WTC11 (cell line): Measurements from ENCODE around the gene ANG. TPM values are rescaled to one million over a fixed set of nuclear protein-coding genes. Genes with fewer than 3 reads are reported as not detected.
A peak's percentile ranks its signal among the peaks of the same experiment; 100 is the strongest.

Experiments
- ATAC-seq: fragments of 200-7000 bp; cut with Tn5 transposase; 2 replicates; pipeline ENCODE4 v1.10.0; 2021; ENCODE audit warnings: mild to moderate bottlenecking, moderate library complexity
- CTCF ChIA-PET: fragments of 300-600 bp; sonication (Branson Sonifier 250); formaldehyde crosslinking; loops from one replicate; lab custom pipeline; 2021; ENCODE audit warnings: antibody characterized with exemption; lab: Charles Lee
- POLR2A ChIA-PET: fragments of 350-600 bp; sonication (Branson Sonifier 250); formaldehyde crosslinking; loops from one replicate; lab custom pipeline; 2021; ENCODE audit warnings: antibody characterized with exemption; lab: Charles Lee
- DNase-seq: peaks from one replicate; pipeline ENCODE4 v3.0.0; 2021; ENCODE audit warnings: low spot score
- H3K27ac Mint-ChIP-seq: 2 replicates; pipeline ENCODE4 v1.8.0; 2021; ENCODE audit warnings: mixed read lengths
- H3K27me3 Mint-ChIP-seq: 2 replicates; pipeline ENCODE4 v1.8.0; 2021; ENCODE audit warnings: low read depth, mild to moderate bottlenecking, moderate library complexity, mixed read lengths
- H3K36me3 Mint-ChIP-seq: 2 replicates; pipeline ENCODE4 v1.8.0; 2021; ENCODE audit warnings: mixed read lengths
- H3K4me1 Mint-ChIP-seq: 2 replicates; pipeline ENCODE4 v1.8.0; 2022; ENCODE audit warnings: mixed read lengths
- H3K4me3 Mint-ChIP-seq: 2 replicates; pipeline ENCODE4 v1.8.0; 2021; ENCODE audit warnings: mild to moderate bottlenecking, moderate library complexity, mixed read lengths
- H3K9me3 Mint-ChIP-seq: 2 replicates; pipeline ENCODE4 v1.8.0; 2021; ENCODE audit warnings: mixed read lengths
- ATF1 ChIP-seq: sonication (generic); formaldehyde crosslinking; IDR thresholded peaks from 2 replicates; pipeline ENCODE4 v1.8.1; 2023; ENCODE audit warnings: mild to moderate bottlenecking, moderate library complexity, missing genetic modification reagents
- ATF2 ChIP-seq: sonication (generic); formaldehyde crosslinking; IDR thresholded peaks from 2 replicates; pipeline ENCODE4 v1.8.1; 2022; ENCODE audit warnings: low read depth, missing genetic modification reagents, borderline replicate concordance
- CBFB ChIP-seq: sonication (generic); formaldehyde crosslinking; IDR thresholded peaks from 2 replicates; pipeline ENCODE4 v1.8.1; 2022; ENCODE audit warnings: mild to moderate bottlenecking, low read depth, missing genetic modification reagents
- CREB1 ChIP-seq: sonication (generic); formaldehyde crosslinking; IDR thresholded peaks from 2 replicates; pipeline ENCODE4 v1.8.0; 2023; ENCODE audit warnings: mild to moderate bottlenecking, missing genetic modification reagents
- E2F5 ChIP-seq: sonication (generic); formaldehyde crosslinking; IDR thresholded peaks from 2 replicates; pipeline ENCODE4 v1.8.1; 2022; ENCODE audit warnings: mild to moderate bottlenecking, moderate library complexity, missing genetic modification reagents
- FOXP1 ChIP-seq: sonication (generic); formaldehyde crosslinking; IDR thresholded peaks from 2 replicates; pipeline ENCODE4 v1.8.0; 2022; ENCODE audit warnings: missing genetic modification reagents, mild to moderate bottlenecking, moderate library complexity, borderline replicate concordance
- GABPB1 ChIP-seq: sonication (generic); formaldehyde crosslinking; IDR thresholded peaks from 2 replicates; pipeline ENCODE4 v1.8.1; 2023; ENCODE audit warnings: mild to moderate bottlenecking, missing genetic modification reagents
- IRF1 ChIP-seq: sonication (generic); formaldehyde crosslinking; IDR thresholded peaks from 2 replicates; pipeline ENCODE4 v1.8.0; 2023; ENCODE audit warnings: missing genetic modification reagents
- MXD4 ChIP-seq: fragments of 250-450 bp; sonication (Bioruptor Pico); IDR thresholded peaks from 2 replicates; pipeline ENCODE4 v1.8.0; 2021; ENCODE audit warnings: mild to moderate bottlenecking, moderate library complexity, borderline replicate concordance
- NFE2L1 ChIP-seq: sonication (generic); formaldehyde crosslinking; IDR thresholded peaks from 2 replicates; pipeline ENCODE4 v1.8.1; 2023; ENCODE audit warnings: missing genetic modification reagents
- NR1H2 ChIP-seq: sonication (generic); formaldehyde crosslinking; IDR thresholded peaks from 2 replicates; pipeline ENCODE4 v1.9.0; 2021; ENCODE audit warnings: mild to moderate bottlenecking, moderate library complexity, missing genetic modification reagents
- NR3C1 ChIP-seq: sonication (generic); formaldehyde crosslinking; conservative IDR thresholded peaks from 2 replicates; pipeline ENCODE4 v1.8.1; 2023; ENCODE audit warnings: low read depth, mild to moderate bottlenecking, missing genetic modification reagents
- PREB ChIP-seq: sonication (generic); formaldehyde crosslinking; IDR thresholded peaks from 2 replicates; pipeline ENCODE4 v1.8.1; 2022; ENCODE audit warnings: mild to moderate bottlenecking, missing genetic modification reagents, moderate library complexity, borderline replicate concordance
- PRRX2 ChIP-seq: fragments of 250-450 bp; sonication (Bioruptor Pico); IDR thresholded peaks from 2 replicates; pipeline ENCODE4 v1.8.0; 2021; ENCODE audit warnings: mild to moderate bottlenecking
- SMAD3 ChIP-seq: sonication (generic); formaldehyde crosslinking; IDR thresholded peaks from 2 replicates; pipeline ENCODE4 v1.8.0; 2022; ENCODE audit warnings: missing genetic modification reagents, mild to moderate bottlenecking, borderline replicate concordance
- SP1 ChIP-seq: sonication (generic); formaldehyde crosslinking; conservative IDR thresholded peaks from 2 replicates; pipeline ENCODE4 v1.8.1; 2022; ENCODE audit warnings: missing genetic modification reagents
- TCF7 ChIP-seq: sonication (generic); formaldehyde crosslinking; IDR thresholded peaks from 2 replicates; pipeline ENCODE4 v1.8.0; 2022; ENCODE audit warnings: mild to moderate bottlenecking, low read depth, missing genetic modification reagents, moderate library complexity
- TEAD4 ChIP-seq: sonication (generic); formaldehyde crosslinking; IDR thresholded peaks from 2 replicates; pipeline ENCODE4 v1.8.0; 2022; ENCODE audit warnings: mild to moderate bottlenecking, missing genetic modification reagents
- ZBTB21 ChIP-seq: sonication (generic); formaldehyde crosslinking; IDR thresholded peaks from 2 replicates; pipeline ENCODE4 v1.8.1; 2023; ENCODE audit warnings: mild to moderate bottlenecking, missing genetic modification reagents, borderline replicate concordance
- ZNF232 ChIP-seq: sonication (generic); formaldehyde crosslinking; IDR thresholded peaks from 2 replicates; pipeline ENCODE4 v1.8.0; 2022; ENCODE audit warnings: mild to moderate bottlenecking, missing genetic modification reagents
- ZNF263 ChIP-seq: sonication (generic); formaldehyde crosslinking; IDR thresholded peaks from 2 replicates; pipeline ENCODE4 v1.8.1; 2022; ENCODE audit warnings: low read depth, mild to moderate bottlenecking, moderate library complexity, missing genetic modification reagents
- ZNF396 ChIP-seq: fragments of 250-450 bp; sonication (Bioruptor Pico); IDR thresholded peaks from 2 replicates; pipeline ENCODE4 v1.8.0; 2021; ENCODE audit warnings: mild to moderate bottlenecking, moderate library complexity, borderline replicate concordance
- ZNF416 ChIP-seq: fragments of 250-450 bp; sonication (Bioruptor Pico); IDR thresholded peaks from 2 replicates; pipeline ENCODE4 v1.9.0; 2021; ENCODE audit warnings: mild to moderate bottlenecking, inconsistent platforms
- ZNF671 ChIP-seq: fragments of 250-450 bp; sonication (Bioruptor Pico); IDR thresholded peaks from 2 replicates; pipeline ENCODE4 v1.8.0; 2021; ENCODE audit warnings: mild to moderate bottlenecking
- total RNA-seq: library from RNA; stranded (reverse); gene quantifications from 3 replicates; pipeline ENCODE4 v1.2.3, GENCODE V29; 2021
- TF ChIP-seq, protein P1 (sequence below): sonication (generic); formaldehyde crosslinking; IDR thresholded peaks from 2 replicates; pipeline ENCODE4 v1.8.0; 2022; ENCODE audit warnings: missing genetic modification reagents
- TF ChIP-seq, protein P2 (sequence below): sonication (generic); formaldehyde crosslinking; IDR thresholded peaks from 2 replicates; pipeline ENCODE4 v1.8.1; 2023; ENCODE audit warnings: mild to moderate bottlenecking, moderate library complexity, missing genetic modification reagents

ANG gene
- total RNA-seq, 1 experiment from 2014 or later, result 4.8 TPM

GRCh38 chr14:20682435-20683124, 6.0 kb upstream of the ANG start:
- ATAC-seq (peak; percentile 38), DNase-seq (peak; percentile 73)
- Mint-ChIP-seq H3K9me3 (no peaks in the 10 kb centered on the region), H3K4me1 (peaks cover 25% of the 10 kb centered on the region), H3K4me3 (no peak overlapping the region), H3K27ac (no peak overlapping the region), H3K36me3 (no peaks in the 10 kb centered on the region), H3K27me3 (peaks cover 10% of the 10 kb centered on the region)
- POLR2A ChIA-PET, result interaction anchor here (0.6 to 3.6 kb wide), 6 partner anchors 22 to 340 kb away, joined by 3 to 24 read pairs (median 6); partner anchors contain the start of gene PARP2
- CTCF ChIA-PET, result interaction anchor here (0.7 to 8.1 kb wide), 13 partner anchors 12 to 410 kb away, joined by 3 to 106 read pairs (median 11); partner anchors contain the start of gene PARP2
- 0 out of 2 replicates have a peak, but pooled peaks have one; percentile 14 for TF ChIP-seq ZBTB21 (CRISPR knock-in tag)
- no peak for TF ChIP-seq ATF2 (CRISPR knock-in tag)
- TF ChIP-seq ATF1 (CRISPR knock-in tag), result no peak
- TF ChIP-seq TCF7 (CRISPR knock-in tag), result no peak
- no peak for TF ChIP-seq ZNF416 (CRISPR knock-in tag)
- no peak for TF ChIP-seq NR1H2 (CRISPR knock-in tag)
- TF ChIP-seq ZNF671 (CRISPR knock-in tag), result no peak
- TF ChIP-seq IRF1 (CRISPR knock-in tag), result no peak
- no peak for TF ChIP-seq E2F5
- 0 out of 2 replicates have a peak, but pooled peaks have one; percentile 14 for TF ChIP-seq SP1 (CRISPR knock-in tag)
- TF ChIP-seq ZNF263 (CRISPR knock-in tag), result no peak
- TF ChIP-seq FOXP1 (CRISPR knock-in tag), result peak; percentile 70; the same call in 1 of the 2 replicates
- no peak for TF ChIP-seq CREB1 (CRISPR knock-in tag)
- no peak for TF ChIP-seq MXD4 (CRISPR knock-in tag)
- TF ChIP-seq, protein P1, sequence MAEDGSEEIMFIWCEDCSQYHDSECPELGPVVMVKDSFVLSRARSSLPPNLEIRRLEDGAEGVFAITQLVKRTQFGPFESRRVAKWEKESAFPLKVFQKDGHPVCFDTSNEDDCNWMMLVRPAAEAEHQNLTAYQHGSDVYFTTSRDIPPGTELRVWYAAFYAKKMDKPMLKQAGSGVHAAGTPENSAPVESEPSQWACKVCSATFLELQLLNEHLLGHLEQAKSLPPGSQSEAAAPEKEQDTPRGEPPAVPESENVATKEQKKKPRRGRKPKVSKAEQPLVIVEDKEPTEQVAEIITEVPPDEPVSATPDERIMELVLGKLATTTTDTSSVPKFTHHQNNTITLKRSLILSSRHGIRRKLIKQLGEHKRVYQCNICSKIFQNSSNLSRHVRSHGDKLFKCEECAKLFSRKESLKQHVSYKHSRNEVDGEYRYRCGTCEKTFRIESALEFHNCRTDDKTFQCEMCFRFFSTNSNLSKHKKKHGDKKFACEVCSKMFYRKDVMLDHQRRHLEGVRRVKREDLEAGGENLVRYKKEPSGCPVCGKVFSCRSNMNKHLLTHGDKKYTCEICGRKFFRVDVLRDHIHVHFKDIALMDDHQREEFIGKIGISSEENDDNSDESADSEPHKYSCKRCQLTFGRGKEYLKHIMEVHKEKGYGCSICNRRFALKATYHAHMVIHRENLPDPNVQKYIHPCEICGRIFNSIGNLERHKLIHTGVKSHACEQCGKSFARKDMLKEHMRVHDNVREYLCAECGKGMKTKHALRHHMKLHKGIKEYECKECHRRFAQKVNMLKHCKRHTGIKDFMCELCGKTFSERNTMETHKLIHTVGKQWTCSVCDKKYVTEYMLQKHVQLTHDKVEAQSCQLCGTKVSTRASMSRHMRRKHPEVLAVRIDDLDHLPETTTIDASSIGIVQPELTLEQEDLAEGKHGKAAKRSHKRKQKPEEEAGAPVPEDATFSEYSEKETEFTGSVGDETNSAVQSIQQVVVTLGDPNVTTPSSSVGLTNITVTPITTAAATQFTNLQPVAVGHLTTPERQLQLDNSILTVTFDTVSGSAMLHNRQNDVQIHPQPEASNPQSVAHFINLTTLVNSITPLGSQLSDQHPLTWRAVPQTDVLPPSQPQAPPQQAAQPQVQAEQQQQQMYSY (CRISPR knock-in tag), result no peak
- no peak for TF ChIP-seq PRRX2
- no peak for TF ChIP-seq NR3C1
- TF ChIP-seq SMAD3, result 0 out of 2 replicates have a peak, but pooled peaks have one; percentile 23
- no peak for TF ChIP-seq CBFB (CRISPR knock-in tag)
- TF ChIP-seq GABPB1 (CRISPR knock-in tag), result peak; percentile 15; the same call in 1 of the 2 replicates
- TF ChIP-seq ZNF396 (CRISPR knock-in tag), result no peak
- TF ChIP-seq TEAD4 (CRISPR knock-in tag), result 0 out of 2 replicates have a peak, but pooled peaks have one; percentile 8
- TF ChIP-seq, protein P2, sequence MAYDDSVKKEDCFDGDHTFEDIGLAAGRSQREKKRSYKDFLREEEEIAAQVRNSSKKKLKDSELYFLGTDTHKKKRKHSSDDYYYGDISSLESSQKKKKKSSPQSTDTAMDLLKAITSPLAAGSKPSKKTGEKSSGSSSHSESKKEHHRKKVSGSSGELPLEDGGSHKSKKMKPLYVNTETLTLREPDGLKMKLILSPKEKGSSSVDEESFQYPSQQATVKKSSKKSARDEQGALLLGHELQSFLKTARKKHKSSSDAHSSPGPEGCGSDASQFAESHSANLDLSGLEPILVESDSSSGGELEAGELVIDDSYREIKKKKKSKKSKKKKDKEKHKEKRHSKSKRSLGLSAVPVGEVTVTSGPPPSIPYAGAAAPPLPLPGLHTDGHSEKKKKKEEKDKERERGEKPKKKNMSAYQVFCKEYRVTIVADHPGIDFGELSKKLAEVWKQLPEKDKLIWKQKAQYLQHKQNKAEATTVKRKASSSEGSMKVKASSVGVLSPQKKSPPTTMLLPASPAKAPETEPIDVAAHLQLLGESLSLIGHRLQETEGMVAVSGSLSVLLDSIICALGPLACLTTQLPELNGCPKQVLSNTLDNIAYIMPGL, result peak; percentile 59; the same call in 1 of the 2 replicates
- TF ChIP-seq ZNF232 (CRISPR knock-in tag), result no peak
- no peak for TF ChIP-seq NFE2L1
- TF ChIP-seq PREB (CRISPR knock-in tag), result peak; percentile 48; the same call in 1 of the 2 replicates
